NCI-H524 treated with DMSO at 0.1 percent for 48 hours (cell line): ENCODE measurements around the gene AQP9.

Experiments
- DNase-seq: peaks from one replicate; lab custom pipeline; 2025; lab: John Stamatoyannopoulos, UW

AQP9 gene

GRCh38 chr15:58138106-58138505, at the start of gene AQP9:
TSS of gene AQP9 (plus strand) at chr15:58138381. CDS start at chr15:58138566, 185 bp downstream.
- no peak for DNase-seq

GRCh38 chr15:58095415-58095814, 42.8 kb upstream of the AQP9 start:
- DNase-seq, result no peak

GRCh38 chr15:58096529-58097084, 41.6 kb upstream of the AQP9 start:
- DNase-seq, result no peak

- no peak for DNase-seq
These were observed 34.7 kb upstream of the AQP9 start for GRCh38 chr15:58103482-58103881.

- DNase-seq, result no peak
These were observed 30.1 kb upstream of the AQP9 start for GRCh38 chr15:58108117-58108516.

- no peak for DNase-seq
These were observed 28.8 kb upstream of the AQP9 start for GRCh38 chr15:58109419-58109818.

- DNase-seq, result no peak
These were observed 27.0 kb upstream of the AQP9 start for GRCh38 chr15:58110999-58111717.

GRCh38 chr15:58111718-58112104, 26.5 kb upstream of the AQP9 start:
- no peak for DNase-seq

GRCh38 chr15:58113358-58113757, 24.8 kb upstream of the AQP9 start:
- peak; percentile 9 for DNase-seq

GRCh38 chr15:58114388-58114787, 23.8 kb upstream of the AQP9 start:
- no peak for DNase-seq

GRCh38 chr15:58114812-58115211, 23.4 kb upstream of the AQP9 start:
- no peak for DNase-seq

GRCh38 chr15:58115692-58116091, 22.5 kb upstream of the AQP9 start:
- no peak for DNase-seq

- no peak for DNase-seq
These were observed 20.6 kb upstream of the AQP9 start for GRCh38 chr15:58117619-58118018.

GRCh38 chr15:58118272-58118671, 19.9 kb upstream of the AQP9 start:
- DNase-seq, result no peak

GRCh38 chr15:58119016-58119415, 19.2 kb upstream of the AQP9 start:
- DNase-seq, result no peak

- no peak for DNase-seq
These were observed 13.6 kb upstream of the AQP9 start for GRCh38 chr15:58124585-58124984.

- no peak for DNase-seq
These were observed 12.8 kb upstream of the AQP9 start for GRCh38 chr15:58125333-58125732.

GRCh38 chr15:58134886-58135285, 3.3 kb upstream of the AQP9 start:
- no peak for DNase-seq

GRCh38 chr15:58135511-58136174, 2.5 kb upstream of the AQP9 start:
- no peak for DNase-seq

GRCh38 chr15:58136731-58137130, 1.4 kb upstream of the AQP9 start:
- no peak for DNase-seq

- no peak for DNase-seq
These were observed 495 bp upstream of the AQP9 start for GRCh38 chr15:58137686-58138085.

- DNase-seq, result no peak
These were observed 1.3 kb downstream of the AQP9 start for GRCh38 chr15:58139276-58139988.

GRCh38 chr15:58139989-58140522, 1.9 kb downstream of the AQP9 start:
- DNase-seq, result no peak
